Measurements from ENCODE around the gene TDP2.

- no peak for TF ChIP-seq CTCF (IDR thresholded peaks at IDR 0.05)
- TF ChIP-seq POLR2A (IDR thresholded peaks at IDR 0.05) = no peak
- no peak for TF ChIP-seq EP300 (IDR thresholded peaks at IDR 0.05)
Measured at GRCh38 chr6:24672620-24673182, 6.0 kb upstream of the TDP2 start.
